ENCODE results near the gene RPS6KC1. TPM values are rescaled to one million over a fixed set of nuclear protein-coding genes. Genes with fewer than 3 reads are reported as not detected.
"Not testable (repeated sequence)": the region's sequence is repeated elsewhere in the genome, so short reads cannot be mapped to it uniquely, and the experiment has no call there.

RPS6KC1 gene
- total RNA-seq, 3 donors from 2014 or later: 4.8 to 6.8 (median 6.1) TPM

- not testable (repeated sequence) for ATAC-seq; DNase-seq; H3K9me3 Mint-ChIP-seq; H3K4me3 Mint-ChIP-seq; H3K36me3 Mint-ChIP-seq (ENCODE audit: insufficient read depth)
- Mint-ChIP-seq H3K27me3 (ENCODE audit: low read depth) (peaks cover 30% of the 10 kb centered on the region), H3K4me1 (ENCODE audit: low read depth) (peaks cover 15% of the 10 kb centered on the region)
Measured at GRCh38 chr1:213045321-213046226, 5.5 kb upstream of the RPS6KC1 start.

DNA sequence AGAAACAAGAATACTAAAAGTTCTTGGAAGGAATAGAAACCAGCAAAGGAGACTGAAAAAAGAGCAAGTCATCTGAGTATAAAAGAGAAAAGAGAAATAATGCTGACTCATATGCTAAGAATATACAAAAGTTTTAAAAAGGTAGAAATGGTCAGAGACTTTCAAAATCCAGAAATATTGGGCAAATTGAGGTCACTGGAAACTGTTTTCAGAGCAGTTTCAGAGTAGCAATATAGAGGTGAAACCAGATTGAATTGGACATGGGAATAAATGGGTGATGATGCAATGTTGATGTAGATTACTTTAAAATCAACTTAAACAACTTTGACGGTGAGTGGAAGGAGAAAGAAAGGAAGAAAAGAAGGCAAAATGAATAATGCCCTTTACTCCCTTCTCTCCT, 1.8 kb upstream of the RPS6KC1 start:
- Mint-ChIP-seq H3K27me3 (ENCODE audit: low read depth) (peaks cover 28% of the 10 kb centered on the region), H3K36me3 (ENCODE audit: insufficient read depth) (peaks cover 9% of the 10 kb centered on the region), H3K9me3 (peaks cover 7% of the 10 kb centered on the region), H3K4me3 (peak overlapping the region; percentile 11), H3K4me1 (ENCODE audit: low read depth) (peaks cover 28% of the 10 kb centered on the region)
- ATAC-seq (no peak), DNase-seq (no peak)

DNA sequence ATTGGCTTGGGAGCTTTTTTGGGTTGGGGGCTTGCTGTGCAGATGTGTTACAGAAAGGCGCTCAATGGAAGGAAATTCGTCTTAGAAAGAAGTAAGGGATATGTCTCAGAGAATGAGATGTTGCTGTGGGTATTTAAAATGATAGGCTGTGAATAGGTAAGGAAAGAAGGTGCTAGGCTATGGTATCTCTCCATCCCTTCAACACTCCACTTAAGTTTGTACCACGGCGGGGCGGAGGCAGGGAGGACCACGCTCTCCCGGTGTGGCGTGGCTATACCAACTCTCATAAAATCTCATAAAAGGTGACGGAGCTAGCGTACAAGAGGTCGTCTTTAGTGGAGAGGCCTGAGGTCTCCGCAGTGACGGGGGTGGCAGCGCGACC, 305 bp upstream of the RPS6KC1 start:
- Mint-ChIP-seq H3K36me3 (ENCODE audit: insufficient read depth) (peaks cover 11% of the 10 kb centered on the region), H3K4me1 (ENCODE audit: low read depth) (peaks cover 28% of the 10 kb centered on the region), H3K9me3 (peaks cover 7% of the 10 kb centered on the region), H3K27me3 (ENCODE audit: low read depth) (peaks cover 25% of the 10 kb centered on the region), H3K4me3 (peak overlapping the region; percentile 94)
- DNase-seq: no peak
- peak; percentile 44 to 46 for ATAC-seq

DNA sequence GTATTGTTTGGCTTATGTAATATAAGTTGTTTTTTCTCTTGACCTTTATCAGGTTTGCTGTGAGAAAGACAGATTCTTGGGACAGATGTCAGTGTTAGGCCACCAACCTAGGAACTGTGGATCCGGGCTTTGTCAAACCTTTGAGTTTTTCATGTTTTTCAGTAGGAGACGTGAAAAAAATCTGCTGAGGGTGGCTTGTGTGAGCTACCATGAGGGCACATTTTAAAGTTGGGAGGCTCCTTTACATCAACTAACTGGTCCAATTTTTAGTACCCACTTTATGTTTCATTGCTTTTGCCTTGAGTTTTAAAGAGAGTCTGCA, 801 bp downstream of the RPS6KC1 start:
- H3K36me3 Mint-ChIP-seq (ENCODE audit: insufficient read depth): peaks cover 11% of the 10 kb centered on the region
- peaks cover 31% of the 10 kb centered on the region for H3K4me1 Mint-ChIP-seq (ENCODE audit: low read depth)
- no peak for ATAC-seq

GRCh38 chr1:213053455-213053854, 2.4 kb downstream of the RPS6KC1 start:
- no peak for DNase-seq
- peaks cover 12% of the 10 kb centered on the region for H3K36me3 Mint-ChIP-seq (ENCODE audit: insufficient read depth)

More for the DNA sequence above, 801 bp downstream of the RPS6KC1 start:
- Mint-ChIP-seq H3K4me3 (peak overlapping the region; percentile 94), H3K27me3 (ENCODE audit: low read depth) (peaks cover 25% of the 10 kb centered on the region), H3K9me3 (peaks cover 7% of the 10 kb centered on the region)
- no peak for DNase-seq

GRCh38 chr1:213054142-213054541, 3.1 kb downstream of the RPS6KC1 start:
- peaks cover 7% of the 10 kb centered on the region for H3K27me3 Mint-ChIP-seq (ENCODE audit: low read depth)
- DNase-seq (no peak), ATAC-seq (no peak)
- H3K4me3 Mint-ChIP-seq: no peak overlapping the region
- peaks cover 30% of the 10 kb centered on the region for H3K4me1 Mint-ChIP-seq (ENCODE audit: low read depth)
- H3K36me3 Mint-ChIP-seq (ENCODE audit: insufficient read depth): peaks cover 12% of the 10 kb centered on the region
- peaks cover 7% of the 10 kb centered on the region for H3K9me3 Mint-ChIP-seq

More at GRCh38 chr1:213053455-213053854, 2.4 kb downstream of the RPS6KC1 start:
- Mint-ChIP-seq H3K4me1 (ENCODE audit: low read depth) (peaks cover 34% of the 10 kb centered on the region), H3K4me3 (no peak overlapping the region), H3K27me3 (ENCODE audit: low read depth) (peaks cover 14% of the 10 kb centered on the region), H3K9me3 (peaks cover 7% of the 10 kb centered on the region)
- ATAC-seq: no peak

DNA sequence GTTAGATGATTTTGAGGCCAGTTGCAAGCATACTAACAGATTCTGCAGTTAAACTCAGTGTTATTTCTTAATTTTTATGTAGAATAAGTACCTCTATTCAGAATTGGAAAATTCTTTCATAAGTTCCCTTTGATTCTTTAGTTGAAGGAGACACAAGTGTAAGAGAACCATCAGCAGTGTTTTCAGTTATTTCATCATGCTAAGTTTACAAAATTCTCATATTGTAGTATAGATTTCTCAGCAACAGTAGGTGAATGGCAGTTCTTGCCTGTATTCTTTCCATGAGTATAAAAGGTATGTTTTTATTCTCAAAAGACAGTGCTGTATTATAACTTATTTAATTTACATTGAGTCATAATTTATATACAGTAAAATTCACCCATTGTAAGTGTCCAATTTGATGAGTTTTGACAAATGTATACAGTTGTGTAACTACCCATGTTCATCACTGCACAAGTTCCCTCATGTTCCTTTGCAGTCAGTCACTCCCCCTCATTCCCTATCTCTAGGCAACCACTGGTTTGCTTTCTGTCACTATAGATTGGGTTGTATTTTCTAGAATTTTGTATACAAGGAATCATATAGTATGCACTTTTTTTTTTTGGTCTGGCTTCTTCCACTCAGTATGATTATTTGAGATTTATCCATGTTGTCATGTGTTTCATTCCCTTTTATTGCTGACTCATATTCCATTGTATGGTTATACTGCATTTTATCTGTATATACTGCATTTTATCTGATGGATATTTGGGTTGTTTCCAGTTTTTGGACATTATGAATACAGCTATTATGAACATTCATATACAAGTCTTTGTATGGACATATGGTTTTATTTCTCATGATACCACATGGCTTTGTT, 3.9 kb downstream of the RPS6KC1 start:
- Mint-ChIP-seq H3K9me3 (peaks cover 6% of the 10 kb centered on the region), H3K36me3 (ENCODE audit: insufficient read depth) (peaks cover 12% of the 10 kb centered on the region), H3K4me3 (no peak overlapping the region), H3K4me1 (ENCODE audit: low read depth) (peaks cover 30% of the 10 kb centered on the region), H3K27me3 (ENCODE audit: low read depth) (peaks cover 4% of the 10 kb centered on the region)
- DNase-seq (no peak), ATAC-seq (no peak)

DNA sequence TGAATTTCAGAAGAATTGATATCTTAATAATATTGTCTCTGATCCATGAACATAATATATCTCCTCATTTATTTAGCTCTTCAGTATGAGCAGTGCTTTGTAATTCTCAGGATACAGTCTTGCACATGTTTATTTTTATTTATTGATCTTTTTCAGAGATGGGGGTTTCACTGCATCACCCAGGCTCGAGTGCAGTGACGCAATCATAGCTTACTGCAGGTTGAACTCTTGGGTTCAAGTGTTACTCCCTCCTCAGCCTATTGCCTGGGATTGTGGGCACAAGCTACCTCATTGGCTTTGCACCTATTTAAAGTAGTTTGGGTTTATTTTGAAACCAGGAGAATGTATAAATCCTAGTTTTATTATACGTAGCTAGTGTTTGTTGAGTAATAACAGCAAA, 4.7 kb downstream of the RPS6KC1 start:
- H3K4me3 Mint-ChIP-seq: no peak overlapping the region
- no peak for ATAC-seq

GRCh38 chr1:213057264-213058059, 6.4 kb downstream of the RPS6KC1 start:
- DNase-seq (no peak), ATAC-seq (no peak)
- H3K4me1 Mint-ChIP-seq (ENCODE audit: low read depth): peaks cover 17% of the 10 kb centered on the region
- no peak overlapping the region for H3K4me3 Mint-ChIP-seq
- peaks cover 11% of the 10 kb centered on the region for H3K36me3 Mint-ChIP-seq (ENCODE audit: insufficient read depth)
- H3K9me3 Mint-ChIP-seq: no peaks in the 10 kb centered on the region
- H3K27me3 Mint-ChIP-seq (ENCODE audit: low read depth): no peaks in the 10 kb centered on the region

More for the DNA sequence above, 4.7 kb downstream of the RPS6KC1 start:
- H3K27me3 Mint-ChIP-seq (ENCODE audit: low read depth): no peaks in the 10 kb centered on the region
- H3K4me1 Mint-ChIP-seq (ENCODE audit: low read depth): peaks cover 22% of the 10 kb centered on the region
- DNase-seq: no peak
- peaks cover 9% of the 10 kb centered on the region for H3K36me3 Mint-ChIP-seq (ENCODE audit: insufficient read depth)
- no peaks in the 10 kb centered on the region for H3K9me3 Mint-ChIP-seq

DNA sequence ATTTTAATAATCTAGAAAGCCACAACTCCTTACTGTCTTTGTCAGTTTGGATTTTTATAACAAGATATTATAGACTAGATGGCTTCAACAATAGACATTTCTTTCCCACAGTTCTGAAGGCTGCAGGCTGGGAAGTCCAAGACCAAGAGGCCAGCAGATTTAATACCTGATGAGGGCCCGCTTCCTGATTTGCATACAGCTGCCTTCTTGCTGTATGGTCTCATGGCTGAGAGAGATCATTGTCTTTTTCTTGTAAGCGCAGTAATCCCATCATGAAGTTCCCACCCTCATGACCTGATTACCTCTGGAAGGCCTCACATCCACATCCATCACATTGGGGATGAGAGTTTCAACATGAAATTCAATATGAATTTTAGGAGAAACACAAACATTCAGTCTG, 9.8 kb downstream of the RPS6KC1 start:
- peaks cover 9% of the 10 kb centered on the region for H3K36me3 Mint-ChIP-seq (ENCODE audit: insufficient read depth)

GRCh38 chr1:213061263-213061662, 10.2 kb downstream of the RPS6KC1 start:
- H3K4me1 Mint-ChIP-seq (ENCODE audit: low read depth): peaks cover 7% of the 10 kb centered on the region
- peaks cover 9% of the 10 kb centered on the region for H3K36me3 Mint-ChIP-seq (ENCODE audit: insufficient read depth)
- no peaks in the 10 kb centered on the region for H3K27me3 Mint-ChIP-seq (ENCODE audit: low read depth)
- DNase-seq: no peak
- ATAC-seq: no peak
- H3K4me3 Mint-ChIP-seq: no peak overlapping the region
- no peaks in the 10 kb centered on the region for H3K9me3 Mint-ChIP-seq

More for the DNA sequence above, 9.8 kb downstream of the RPS6KC1 start:
- H3K4me3 Mint-ChIP-seq: no peak overlapping the region
- H3K4me1 Mint-ChIP-seq (ENCODE audit: low read depth): peaks cover 7% of the 10 kb centered on the region
- H3K9me3 Mint-ChIP-seq: no peaks in the 10 kb centered on the region
- DNase-seq (no peak), ATAC-seq (no peak)
- no peaks in the 10 kb centered on the region for H3K27me3 Mint-ChIP-seq (ENCODE audit: low read depth)

GRCh38 chr1:213065800-213066199, 14.8 kb downstream of the RPS6KC1 start:
- no peaks in the 10 kb centered on the region for H3K9me3 Mint-ChIP-seq
- H3K4me1 Mint-ChIP-seq (ENCODE audit: low read depth): peaks cover 10% of the 10 kb centered on the region
- no peaks in the 10 kb centered on the region for H3K27me3 Mint-ChIP-seq (ENCODE audit: low read depth)
- H3K4me3 Mint-ChIP-seq: no peak overlapping the region
- ATAC-seq (no peak), DNase-seq (no peak)
- H3K36me3 Mint-ChIP-seq (ENCODE audit: insufficient read depth): peaks cover 10% of the 10 kb centered on the region

- Mint-ChIP-seq H3K27me3 (ENCODE audit: low read depth) (no peaks in the 10 kb centered on the region), H3K36me3 (ENCODE audit: insufficient read depth) (peaks cover 8% of the 10 kb centered on the region), H3K9me3 (no peaks in the 10 kb centered on the region), H3K4me3 (no peak overlapping the region), H3K4me1 (ENCODE audit: low read depth) (peaks cover 8% of the 10 kb centered on the region)
- ATAC-seq (no peak), DNase-seq (no peak)
Measured at GRCh38 chr1:213066363-213066762, 15.3 kb downstream of the RPS6KC1 start.

DNA sequence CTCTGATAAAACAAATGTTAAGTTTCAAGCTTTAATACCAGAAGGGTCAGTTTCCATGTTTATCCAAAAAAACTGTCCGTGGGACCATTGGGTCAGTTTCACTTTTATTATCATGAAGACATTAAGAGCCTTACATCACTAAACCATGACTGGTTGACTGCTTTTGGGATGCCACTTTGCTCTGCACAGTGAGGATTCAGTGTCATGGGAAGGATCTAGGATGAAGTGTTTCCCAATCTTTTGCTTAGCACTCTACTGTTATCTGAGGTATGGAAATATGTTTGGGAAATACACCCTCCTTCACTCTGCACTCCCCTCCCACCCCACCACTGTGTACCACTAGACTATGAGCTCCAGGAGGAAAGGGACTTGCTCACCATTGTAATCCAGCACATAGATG, 16.3 kb downstream of the RPS6KC1 start:
- Mint-ChIP-seq H3K4me3 (no peak overlapping the region), H3K9me3 (no peaks in the 10 kb centered on the region), H3K4me1 (ENCODE audit: low read depth) (peaks cover 12% of the 10 kb centered on the region), H3K27me3 (ENCODE audit: low read depth) (no peaks in the 10 kb centered on the region), H3K36me3 (ENCODE audit: insufficient read depth) (peaks cover 8% of the 10 kb centered on the region)
- no peak for ATAC-seq
- no peak for DNase-seq

All from activated T-cell treated with anti-CD3 and anti-CD28 coated beads, Interleukin-2, amount 50 U/mL, for 4 hours (primary cell).